NCI-H446 (cell line): Measurements from ENCODE around the gene ERMN.
"Not testable (repeated sequence)": the region's sequence is repeated elsewhere in the genome, so short reads cannot be mapped to it uniquely, and the experiment has no call there.

Source experiments
- DNase-seq, 2 experiments: peaks; one replicate each; lab custom pipeline; 2025; lab: John Stamatoyannopoulos, UW

Gene ERMN

GRCh38 chr2:157292853-157293252 is 32.8 kb downstream of the ERMN start:
- DNase-seq, result no peak

- DNase-seq, result peak; percentile 11 to 33
Measured at GRCh38 chr2:157291018-157291417, 34.6 kb downstream of the ERMN start.

GRCh38 chr2:157290525-157290924 is 35.1 kb downstream of the ERMN start:
- DNase-seq, result no peak

GRCh38 chr2:157287160-157287559 is 38.5 kb downstream of the ERMN start:
- DNase-seq, result no peak

GRCh38 chr2:157283468-157283867 is 42.2 kb downstream of the ERMN start:
- peak in 1 of 2 experiments; percentile 40 for DNase-seq

- DNase-seq, result no peak
Measured at GRCh38 chr2:157281316-157281715, 44.3 kb downstream of the ERMN start.

- not testable (repeated sequence) for DNase-seq
Measured at GRCh38 chr2:157279311-157279710, 46.3 kb downstream of the ERMN start.

- no peak for DNase-seq
Measured at GRCh38 chr2:157271590-157272203, 53.9 kb downstream of the ERMN start.

- DNase-seq, result no peak
Measured at GRCh38 chr2:157269922-157270321, 55.7 kb downstream of the ERMN start.

- no peak for DNase-seq
Measured at GRCh38 chr2:157269060-157269459, 56.6 kb downstream of the ERMN start.
